Muscle of back (tissue), 11 donors: ENCODE data around the gene RGSL1. TPM values are rescaled to one million over a fixed set of nuclear protein-coding genes. Genes with fewer than 3 reads are reported as not detected.

ENCODE experiments used
- DNase-seq, 3 donors: peaks; one replicate each; pipeline versions ENCODE4 v3.0.0 to v3.0.0-alpha.2; 2013
- polyA plus RNA-seq, 10 donors: library from polyadenylated mRNA; unstranded; fragments of 120-200 nt; gene quantifications; one replicate each; pipeline ENCODE4 v1.2.1, GENCODE V29; 2013; ENCODE audit not compliant: insufficient read length in 10 of 10

RGSL1 gene
- polyA plus RNA-seq, 10 donors, result not detected

DNA sequence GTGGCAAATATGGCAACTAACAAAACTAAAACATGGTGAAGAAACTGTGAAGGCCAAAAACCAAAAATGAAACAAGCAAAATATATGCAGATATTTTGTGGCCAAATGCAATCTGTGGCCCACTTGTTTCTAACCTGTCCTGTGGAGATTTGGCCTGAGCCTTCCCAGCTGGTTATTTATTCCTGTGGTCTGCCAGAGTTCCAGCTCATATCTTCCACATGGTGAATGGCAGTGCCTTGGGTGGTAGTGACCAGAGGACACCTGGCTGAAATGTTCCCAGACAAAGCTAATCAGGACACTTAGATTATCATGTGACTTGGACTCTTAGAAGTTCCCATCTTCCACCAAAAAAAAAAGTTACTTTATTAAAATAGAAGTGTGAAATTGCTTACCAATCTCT is 99.4 kb downstream of the RGSL1 start:
- no peak for DNase-seq

- no peak for DNase-seq
Observed at GRCh38 chr1:182549811-182550210, 99.9 kb downstream of the RGSL1 start.

DNA sequence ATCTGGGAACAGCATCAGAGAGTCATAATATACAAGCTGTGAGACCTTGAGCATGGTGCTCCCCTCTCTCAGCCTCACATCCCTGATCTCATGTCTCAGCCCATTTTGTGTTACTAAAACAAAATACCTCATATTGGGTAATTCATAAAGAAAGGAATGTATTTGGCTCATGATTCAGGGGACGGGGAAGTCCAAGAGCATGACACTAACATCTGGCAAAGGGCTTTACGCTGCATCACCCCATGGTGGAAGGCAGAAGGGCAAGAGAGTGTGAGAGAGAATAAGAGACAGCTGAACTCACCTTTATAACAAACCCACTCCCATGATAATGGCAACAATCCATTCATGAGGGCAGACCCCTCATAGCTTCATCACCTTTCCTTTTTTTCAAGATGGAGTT is 102.6 kb downstream of the RGSL1 start:
- DNase-seq, result no peak

DNA sequence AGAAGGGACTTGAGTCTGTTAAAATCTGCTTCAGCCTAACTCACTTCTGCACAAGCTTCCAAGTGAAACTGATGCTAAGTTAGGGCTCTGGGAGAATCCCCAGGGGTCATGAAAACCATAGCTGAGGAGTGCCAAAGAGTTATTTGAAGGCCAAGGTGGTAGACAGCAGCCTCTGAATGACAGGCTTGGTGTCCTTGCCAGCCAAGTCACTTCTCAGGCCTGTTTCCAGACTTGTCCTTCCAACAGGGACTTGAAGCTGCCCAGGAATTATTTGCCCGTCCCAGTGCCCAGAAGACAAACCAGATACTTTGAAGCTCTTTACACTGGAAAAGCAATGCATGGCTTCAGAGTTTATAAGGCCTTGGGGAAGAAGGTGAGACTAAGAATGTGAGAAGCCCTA is 105.5 kb downstream of the RGSL1 start:
- no peak for DNase-seq

DNA sequence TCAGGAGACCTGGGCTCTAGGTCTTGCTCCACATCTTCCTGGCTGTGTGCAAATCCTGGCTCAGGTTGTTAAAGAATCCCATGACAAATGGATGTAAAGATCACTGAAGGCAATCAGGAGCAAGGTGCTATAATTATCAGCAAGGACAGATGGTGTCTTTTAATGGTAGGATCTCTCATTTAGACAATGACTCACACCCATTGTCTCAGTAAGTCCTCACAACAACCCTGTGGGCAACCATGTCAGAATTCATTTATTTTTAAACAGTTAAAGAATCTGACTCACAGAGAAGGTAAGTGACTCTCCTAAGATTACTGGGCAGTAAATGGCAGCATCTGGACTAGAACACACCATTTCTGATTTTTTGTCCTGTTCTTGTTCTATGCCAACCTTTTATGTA is 106.3 kb downstream of the RGSL1 start:
- no peak for DNase-seq

DNA sequence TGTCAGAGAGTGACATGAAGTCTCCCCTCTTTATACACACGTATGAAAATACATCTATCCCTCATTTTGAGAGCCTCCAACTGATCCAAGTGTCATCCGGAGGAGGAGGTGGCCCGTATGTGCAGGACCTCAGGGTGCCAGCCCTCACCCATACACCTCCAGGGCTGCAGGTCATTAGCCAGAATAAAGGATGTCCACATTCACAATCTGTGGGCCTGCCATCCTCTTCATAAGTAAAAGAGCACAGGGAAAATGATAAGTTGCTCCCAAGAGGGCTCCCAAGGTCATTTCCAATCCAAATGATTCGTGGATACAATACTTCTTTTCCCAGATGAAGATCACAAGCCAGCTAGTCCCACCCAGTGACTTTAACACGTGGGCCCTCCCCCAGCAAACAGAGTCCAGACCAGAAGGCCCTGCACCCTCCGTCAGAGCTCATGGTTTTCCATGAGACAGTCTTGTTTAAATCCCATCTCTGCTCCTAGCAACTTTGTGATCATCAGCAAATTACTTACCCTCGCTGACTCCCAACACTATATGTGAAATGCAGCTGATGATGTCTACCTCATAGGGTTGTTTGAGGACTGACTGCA is 110.5 kb downstream of the RGSL1 start:
- peak in 1 of 3 donors; percentile 6 for DNase-seq

DNA sequence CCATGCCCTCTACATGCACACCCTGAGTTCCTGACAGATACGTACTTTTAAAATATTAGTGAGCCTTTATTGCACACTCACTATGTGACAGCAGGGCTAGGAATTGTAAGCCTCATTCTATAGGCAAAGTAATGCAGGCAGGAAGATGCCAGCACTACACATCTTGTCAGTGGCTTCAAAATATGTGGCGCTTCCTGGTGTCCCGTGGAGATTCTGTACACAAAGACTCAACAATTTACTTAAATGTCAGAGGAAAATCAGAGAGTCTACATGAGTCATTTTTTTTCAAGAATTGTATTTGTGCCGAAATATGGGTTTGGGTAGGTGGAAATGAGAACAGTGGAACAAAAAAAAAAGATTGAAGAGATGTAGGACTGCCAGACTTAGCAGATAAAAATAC is 111.5 kb downstream of the RGSL1 start:
- no peak for DNase-seq

DNA sequence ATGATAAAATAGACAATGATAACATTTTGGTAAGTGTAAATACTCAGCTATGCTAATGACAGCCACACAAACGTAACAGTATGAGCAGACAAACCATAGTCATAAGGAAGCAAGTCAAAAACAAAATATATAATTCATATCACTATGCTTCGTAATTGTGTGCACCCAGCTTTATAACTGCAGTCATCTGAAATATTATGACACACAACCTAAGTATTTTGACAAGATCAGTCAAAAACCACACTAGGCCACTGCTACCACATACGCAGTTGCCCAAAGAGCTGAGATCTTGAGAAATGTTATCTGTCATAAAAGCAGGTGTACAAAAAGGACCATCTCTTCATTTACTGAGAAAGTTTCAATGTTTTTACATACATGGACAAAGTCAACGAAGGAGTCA is 113.1 kb downstream of the RGSL1 start:
- DNase-seq, result no peak

DNA sequence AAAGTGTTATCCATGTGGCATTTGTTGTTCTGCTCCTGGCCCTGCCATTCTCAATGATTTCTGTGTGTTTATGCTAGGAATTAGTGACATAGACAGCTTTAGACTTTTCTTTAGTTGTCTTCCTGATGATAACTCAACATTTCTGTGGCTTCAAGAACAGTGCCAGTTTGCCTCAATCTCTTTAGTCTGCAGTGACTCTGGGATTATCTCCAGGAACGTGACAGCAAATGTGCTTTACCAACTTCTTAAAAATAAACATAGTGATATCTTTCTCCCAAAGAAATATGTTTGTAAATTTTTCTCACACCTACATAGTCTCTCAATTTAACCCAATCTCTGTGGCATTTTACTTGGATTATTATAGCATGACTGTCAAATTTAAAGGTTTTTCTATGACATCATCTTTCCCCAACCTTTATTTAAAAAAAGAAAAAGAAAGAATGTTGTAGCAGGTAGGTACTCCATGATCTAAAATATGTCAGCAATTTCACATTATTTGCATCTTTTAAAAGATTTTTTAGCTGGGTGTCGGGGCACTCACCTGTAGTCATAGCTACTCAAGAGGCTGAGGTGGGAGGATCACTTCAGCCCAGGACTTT is 114.6 kb downstream of the RGSL1 start:
- DNase-seq, result no peak

- DNase-seq, result no peak
Observed at GRCh38 chr1:182565537-182565936, 115.6 kb downstream of the RGSL1 start.

GRCh38 chr1:182567629-182568028 is 117.7 kb downstream of the RGSL1 start:
- no peak for DNase-seq

GRCh38 chr1:182568647-182569284 is 118.8 kb downstream of the RGSL1 start:
- no peak for DNase-seq

- no peak for DNase-seq
Observed at GRCh38 chr1:182569939-182570610, 120.1 kb downstream of the RGSL1 start.

- no peak for DNase-seq
Observed at GRCh38 chr1:182570611-182570970, 120.6 kb downstream of the RGSL1 start.

DNA sequence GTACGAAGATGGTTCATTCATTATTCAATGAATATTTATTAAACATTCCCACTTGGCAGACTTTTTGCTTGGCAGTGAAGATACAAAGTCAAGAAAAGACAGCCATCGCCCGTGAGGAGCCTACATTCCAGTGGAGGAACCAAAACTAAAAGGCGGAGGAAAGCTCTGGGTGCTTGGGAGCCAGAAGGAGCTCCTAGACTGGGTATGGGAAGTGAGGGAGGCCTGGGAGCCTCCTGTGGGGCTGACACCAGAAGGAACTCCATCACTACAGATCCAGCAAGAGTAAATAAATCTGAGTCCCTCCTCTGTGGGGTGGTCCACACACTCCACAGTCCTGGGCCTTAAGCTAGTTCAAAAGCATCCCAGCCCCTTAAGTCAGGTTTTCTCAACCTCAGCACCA is 124.2 kb downstream of the RGSL1 start:
- DNase-seq, result no peak

- no peak for DNase-seq
Observed at GRCh38 chr1:182575540-182576149, 125.7 kb downstream of the RGSL1 start.

GRCh38 chr1:182580736-182581135 is 130.8 kb downstream of the RGSL1 start:
- no peak for DNase-seq

GRCh38 chr1:182584746-182585145 is 134.8 kb downstream of the RGSL1 start:
- no peak for DNase-seq

GRCh38 chr1:182586380-182586779 is 136.4 kb downstream of the RGSL1 start:
- no peak for DNase-seq

- DNase-seq, result no peak
Observed at GRCh38 chr1:182587093-182587492, 137.1 kb downstream of the RGSL1 start.

- no peak for DNase-seq
Observed at GRCh38 chr1:182587666-182588499, 137.9 kb downstream of the RGSL1 start.
